Fibroblast of lung (primary cell): ENCODE measurements around the gene SPIB. TPM values are rescaled to one million over a fixed set of nuclear protein-coding genes. Genes with fewer than 3 reads are reported as not detected.
A peak's percentile ranks its signal among the peaks of the same experiment; 100 is the strongest.

Experiments used
- DNase-seq, 2 donors: peaks; one replicate each; pipeline versions ENCODE4 v3.0.0 to v3.0.0-alpha.2; 2010; ENCODE audit warnings: low read depth in 2 of 2
- H2AFZ ChIP-seq: 2 replicates; pipeline ENCODE4 v1.5.1; 2012; ENCODE audit warnings: low read length, control low read depth, inconsistent platforms
- H3K27ac ChIP-seq: 2 replicates; pipeline ENCODE4 v1.5.1; 2011; ENCODE audit warnings: low read length, control low read depth; ENCODE audit not compliant: insufficient read depth
- H3K27me3 ChIP-seq: 2 replicates; pipeline ENCODE4 v1.5.1; 2011; ENCODE audit warnings: mild to moderate bottlenecking, low read length; ENCODE audit not compliant: control insufficient read depth, insufficient read depth
- H3K36me3 ChIP-seq: 2 replicates; pipeline ENCODE4 v1.5.1; 2011; ENCODE audit warnings: low read length; ENCODE audit not compliant: control insufficient read depth, insufficient read depth
- H3K4me1 ChIP-seq: 2 replicates; pipeline ENCODE4 v1.5.1; 2011; ENCODE audit warnings: low read length; ENCODE audit not compliant: control insufficient read depth, insufficient read depth; ENCODE audit errors: extremely low read depth
- H3K4me2 ChIP-seq: 2 replicates; pipeline ENCODE4 v1.5.1; 2011; ENCODE audit warnings: low read length, control low read depth; ENCODE audit not compliant: insufficient read depth; ENCODE audit errors: extremely low read depth
- H3K4me3 ChIP-seq, 4 experiments: fragments of 200-600 bp in 1 of 4; sonication (generic) in 1 of 4; replicated peaks in 1 of 4; 2 replicates each; pipeline ENCODE4 v1.5.1; 2011 to 2016; ENCODE audit warnings: low read length in 4 of 4, low read depth in 3 of 4, mild to moderate bottlenecking in 3 of 4, control low read depth in 2 of 4, inconsistent platforms in 1 of 4, mixed read lengths in 1 of 4; ENCODE audit not compliant: insufficient read depth in 1 of 4; ENCODE audit errors: control extremely low read depth in 1 of 4
- H3K79me2 ChIP-seq: 2 replicates; pipeline ENCODE4 v1.5.1; 2012; ENCODE audit warnings: mild to moderate bottlenecking, low read length, inconsistent platforms; ENCODE audit not compliant: control insufficient read depth, insufficient read depth
- H3K9ac ChIP-seq: 2 replicates; pipeline ENCODE4 v1.5.1; 2011; ENCODE audit warnings: mild to moderate bottlenecking, low read length, control low read depth; ENCODE audit not compliant: insufficient read depth
- H3K9me3 ChIP-seq: 2 replicates; pipeline ENCODE4 v1.5.1; 2012; ENCODE audit warnings: low read depth, low read length; ENCODE audit not compliant: control insufficient read depth, insufficient read depth
- H4K20me1 ChIP-seq: 2 replicates; pipeline ENCODE4 v1.5.1; 2011; ENCODE audit warnings: low read length; ENCODE audit not compliant: control insufficient read depth, insufficient read depth; ENCODE audit errors: extremely low read depth
- CTCF ChIP-seq, 2 donors: IDR thresholded peaks in 1 of 2; conservative IDR thresholded peaks in 1 of 2; 1 replicate in 1 of 2; 2 replicates in 1 of 2; pipeline ENCODE4 v1.5.1; 2011 to 2012; ENCODE audit warnings: low read length in 2 of 2, control low read depth in 1 of 2, inconsistent platforms in 1 of 2, low read depth in 1 of 2, mild to moderate bottlenecking in 1 of 2
- EZH2 ChIP-seq: IDR thresholded peaks from 2 replicates; pipeline ENCODE4 v1.5.1; 2012; ENCODE audit warnings: low read length, control low read depth, mild to moderate bottlenecking; ENCODE audit errors: missing control alignments
- polyA plus RNA-seq, 2 donors: library from polyadenylated mRNA; depleted of rRNA in 1 of 2; stranded (reverse) in 1 of 2; unstranded in 1 of 2; fragments of >200 nt; gene quantifications; 2 replicates each; pipeline ENCODE4 v1.2.1, GENCODE V29; 2011 to 2012; ENCODE audit warnings: missing spikeins in 1 of 2
- total RNA-seq: library from RNA; depleted of rRNA; stranded (reverse); fragments of >200 nt; gene quantifications from 2 replicates; pipeline ENCODE4 v1.2.1, GENCODE V29; 2014

SPIB gene
- total and polyA plus RNA-seq, 2 donors (not counting 1 experiment from before 2014, with no cell fraction given): not detected

DNA sequence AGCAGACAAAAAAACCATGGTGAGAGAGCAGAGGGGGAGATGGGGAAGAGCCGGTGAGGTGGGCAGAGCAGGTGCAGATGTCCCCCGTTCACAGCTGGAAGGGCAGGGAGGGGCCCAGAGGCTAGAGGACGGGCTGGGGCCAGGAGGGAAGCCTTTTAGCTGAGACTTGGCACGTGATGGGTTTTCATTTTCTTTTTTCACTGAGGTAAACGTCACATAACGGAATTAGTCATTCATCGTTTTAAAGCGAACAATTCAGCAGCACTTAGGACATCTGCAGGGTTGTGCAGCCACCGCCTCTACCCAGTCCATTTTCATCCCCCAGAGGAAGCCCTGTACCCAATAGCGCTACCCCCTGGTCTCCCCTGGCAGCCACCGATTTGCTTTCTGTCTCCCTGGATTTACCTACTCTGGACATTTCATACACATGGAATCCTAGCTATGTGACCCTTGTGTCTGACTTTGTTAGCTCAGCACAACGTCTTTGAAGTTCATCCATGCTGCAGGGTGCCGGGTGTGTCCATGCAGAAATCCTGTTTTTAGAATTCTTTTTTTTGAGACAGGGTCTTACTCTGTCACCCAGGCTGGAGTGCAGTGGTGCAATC, 41.5 kb downstream of the SPIB start:
- Histone ChIP-seq H3K27ac (no peak overlapping the region), H3K4me3 (no peak overlapping the region), H3K79me2 (no peaks in the 10 kb centered on the region), H3K27me3 (peaks cover 9% of the 10 kb centered on the region), H4K20me1 (no peaks in the 10 kb centered on the region), H3K4me1 (peaks cover 2% of the 10 kb centered on the region), H3K4me2 (peak overlapping the region; percentile 56), H3K9me3 (no peaks in the 10 kb centered on the region), H3K9ac (no peak overlapping the region), H2AFZ (no peak overlapping the region), H3K36me3 (no peaks in the 10 kb centered on the region)
- peak; percentile 34 to 68 for DNase-seq
- TF ChIP-seq EZH2 (no peak), CTCF (conservative IDR thresholded peaks at IDR 0.05 in 1 of 2, IDR thresholded peaks at IDR 0.05 in 1 of 2; ENCODE audit: low read depth in 1 of 2, low read length in 2 of 2) (peak in 1 of 2 donors; percentile 8)

GRCh38 chr19:50461066-50461875, 42.5 kb downstream of the SPIB start:
- Histone ChIP-seq H2AFZ (no peak overlapping the region), H3K79me2 (no peaks in the 10 kb centered on the region)
- peak; percentile 90 to 92 for TF ChIP-seq CTCF (conservative IDR thresholded peaks at IDR 0.05 in 1 of 2, IDR thresholded peaks at IDR 0.05 in 1 of 2; ENCODE audit: low read depth in 1 of 2, low read length in 2 of 2)
- TF ChIP-seq EZH2: no peak

DNA sequence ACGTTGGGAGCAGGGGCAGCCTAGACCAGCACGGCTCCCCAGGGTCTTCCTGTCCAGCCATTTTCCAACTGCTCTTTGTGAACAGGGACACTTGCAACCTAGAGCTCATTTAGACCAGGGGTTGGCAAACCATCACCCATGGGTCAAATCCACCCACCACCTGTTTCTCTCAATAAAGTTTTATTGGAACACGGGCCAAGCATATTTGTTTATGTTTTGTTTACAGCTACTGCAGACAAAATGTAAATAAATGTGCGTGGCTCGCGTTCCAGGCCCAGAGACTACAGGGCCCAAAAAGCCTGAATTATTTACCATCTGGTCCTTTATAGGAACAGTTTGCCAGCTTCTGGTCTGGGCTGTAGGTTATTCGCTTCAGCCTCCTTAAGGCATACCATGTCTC, 44.2 kb downstream of the SPIB start:
- H3K9me3 ChIP-seq: no peaks in the 10 kb centered on the region
- no peak for TF ChIP-seq CTCF (conservative IDR thresholded peaks at IDR 0.05 in 1 of 2, IDR thresholded peaks at IDR 0.05 in 1 of 2; ENCODE audit: low read depth in 1 of 2, low read length in 2 of 2)
- TF ChIP-seq EZH2: no peak
- H3K27ac ChIP-seq: no peak overlapping the region
- no peaks in the 10 kb centered on the region for H3K79me2 ChIP-seq
- no peak overlapping the region for H3K4me3 ChIP-seq
- H3K27me3 ChIP-seq: peaks cover 6% of the 10 kb centered on the region
- no peak for DNase-seq
- no peaks in the 10 kb centered on the region for H3K36me3 ChIP-seq
- no peak overlapping the region for H2AFZ ChIP-seq
- H3K4me2 ChIP-seq: no peak overlapping the region
- H3K9ac ChIP-seq: no peak overlapping the region
- peaks cover 2% of the 10 kb centered on the region for H3K4me1 ChIP-seq
- no peaks in the 10 kb centered on the region for H4K20me1 ChIP-seq

More at GRCh38 chr19:50461066-50461875, 42.5 kb downstream of the SPIB start:
- H3K9ac ChIP-seq: no peak overlapping the region
- H3K9me3 ChIP-seq: no peaks in the 10 kb centered on the region
- H4K20me1 ChIP-seq: no peaks in the 10 kb centered on the region
- peaks cover 9% of the 10 kb centered on the region for H3K27me3 ChIP-seq
- no peaks in the 10 kb centered on the region for H3K36me3 ChIP-seq
- H3K4me3 ChIP-seq: no peak overlapping the region
- no peak overlapping the region for H3K4me2 ChIP-seq
- DNase-seq: peak; percentile 49 to 67
- H3K27ac ChIP-seq: no peak overlapping the region
- H3K4me1 ChIP-seq: peaks cover 2% of the 10 kb centered on the region
